CD4-positive, alpha-beta T cell treated with Interleukin-21 for 1 hour (primary cell): ENCODE measurements around the gene NPRL2.
"Not testable (repeated sequence)": the region's sequence is repeated elsewhere in the genome, so short reads cannot be mapped to it uniquely, and the experiment has no call there.

ENCODE experiments used
- DNase-seq: peaks from one replicate; pipeline ENCODE4 v3.0.0-alpha.2; 2020

Gene NPRL2

DNA sequence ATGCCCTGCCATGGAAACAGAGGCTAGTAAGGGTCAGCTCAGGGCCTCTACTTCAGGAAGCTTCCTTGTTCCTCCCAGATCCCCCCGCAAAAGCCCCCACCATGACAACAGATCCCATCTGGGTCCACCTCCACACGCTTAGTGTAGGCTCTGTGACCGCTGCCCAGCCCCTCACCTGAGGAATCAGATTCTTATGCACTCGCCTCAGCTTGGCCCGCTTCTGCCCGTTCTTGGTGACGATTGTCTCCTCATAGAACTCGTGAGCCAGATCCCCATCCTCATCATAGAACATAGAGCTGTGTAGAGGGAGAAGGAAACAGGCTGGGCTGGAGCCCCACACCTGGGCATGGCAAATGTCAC, 24.4 kb downstream of the NPRL2 start:
- DNase-seq: no peak

- DNase-seq: no peak
Measured at GRCh38 chr3:50325497-50326181, 24.9 kb downstream of the NPRL2 start.

GRCh38 chr3:50325113-50325480, 25.5 kb downstream of the NPRL2 start:
- no peak for DNase-seq

DNA sequence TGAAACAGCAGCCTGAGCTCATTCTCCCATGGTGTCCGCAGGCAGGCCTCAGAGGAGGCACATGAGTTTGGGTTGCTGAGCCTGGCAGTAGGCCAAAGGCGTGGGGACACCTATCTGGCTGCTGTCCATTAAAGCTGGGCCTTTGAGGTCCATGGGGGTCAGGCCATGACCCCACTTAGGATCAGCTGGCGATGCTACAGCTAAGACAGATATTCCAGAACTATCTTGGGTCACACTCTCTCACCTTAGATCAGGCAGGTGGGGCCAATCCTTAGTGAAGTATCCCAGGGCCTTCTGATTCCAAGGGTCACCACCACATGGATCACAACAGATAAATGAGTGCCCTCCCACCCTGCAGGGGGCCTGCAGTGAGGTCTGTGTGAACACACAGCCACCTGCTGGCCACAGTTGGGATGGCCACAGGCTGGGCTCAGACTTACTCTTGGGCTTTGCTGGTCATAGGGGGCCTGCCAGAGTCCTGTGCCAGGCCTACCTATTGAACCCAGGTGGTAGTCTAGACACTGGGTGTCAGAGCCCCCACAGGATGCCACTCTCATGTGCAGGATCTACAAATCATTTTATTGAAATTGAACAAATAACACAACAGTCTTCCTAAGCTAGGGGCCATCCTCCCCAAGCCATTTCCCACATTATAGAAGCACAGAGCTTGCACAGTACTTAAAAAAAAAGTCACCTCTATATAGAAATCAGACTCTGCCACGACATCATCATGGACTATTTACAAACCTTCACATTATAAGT, 26.0 kb downstream of the NPRL2 start:
- DNase-seq: peak; percentile 71

GRCh38 chr3:50323614-50324199, 26.9 kb downstream of the NPRL2 start:
- no peak for DNase-seq

DNA sequence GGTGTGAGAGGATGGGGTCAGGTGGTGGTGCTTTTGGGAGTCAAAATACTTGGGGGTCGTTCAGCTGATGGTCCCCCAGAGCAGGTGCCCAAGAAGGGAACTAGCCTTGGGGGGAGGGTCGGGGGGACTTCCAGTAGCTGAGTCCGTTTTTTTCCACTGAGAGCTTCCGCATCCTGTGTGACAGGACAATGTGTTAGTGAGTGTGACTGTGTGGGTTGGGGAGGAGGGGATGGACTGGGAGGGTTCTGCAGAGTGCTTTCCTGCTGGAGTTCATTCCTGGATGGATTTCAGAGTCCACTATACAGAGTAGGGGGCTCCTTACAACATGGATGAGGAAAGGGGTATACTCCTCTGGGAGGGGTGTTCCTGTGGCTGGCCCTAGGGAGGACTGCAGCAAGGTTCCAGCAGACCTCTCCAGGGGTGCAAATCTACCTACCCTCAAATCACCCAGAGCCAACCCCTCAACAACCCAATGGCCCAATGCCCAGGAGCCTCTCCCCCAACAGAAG, 27.4 kb downstream of the NPRL2 start:
- DNase-seq: no peak

- no peak for DNase-seq
Measured at GRCh38 chr3:50322386-50323091, 28.0 kb downstream of the NPRL2 start, which contains the start of gene HYAL2. Gene HYAL2 (minus strand): TSS chr3:50322745. CDS start chr3:50320489, 2,256 bp downstream.

GRCh38 chr3:50322115-50322385, 28.5 kb downstream of the NPRL2 start:
- no peak for DNase-seq

GRCh38 chr3:50321336-50322114, 29.1 kb downstream of the NPRL2 start:
- DNase-seq: peak; percentile 87

- peak; percentile 65 for DNase-seq
Measured at GRCh38 chr3:50320853-50321335, 29.7 kb downstream of the NPRL2 start.

DNA sequence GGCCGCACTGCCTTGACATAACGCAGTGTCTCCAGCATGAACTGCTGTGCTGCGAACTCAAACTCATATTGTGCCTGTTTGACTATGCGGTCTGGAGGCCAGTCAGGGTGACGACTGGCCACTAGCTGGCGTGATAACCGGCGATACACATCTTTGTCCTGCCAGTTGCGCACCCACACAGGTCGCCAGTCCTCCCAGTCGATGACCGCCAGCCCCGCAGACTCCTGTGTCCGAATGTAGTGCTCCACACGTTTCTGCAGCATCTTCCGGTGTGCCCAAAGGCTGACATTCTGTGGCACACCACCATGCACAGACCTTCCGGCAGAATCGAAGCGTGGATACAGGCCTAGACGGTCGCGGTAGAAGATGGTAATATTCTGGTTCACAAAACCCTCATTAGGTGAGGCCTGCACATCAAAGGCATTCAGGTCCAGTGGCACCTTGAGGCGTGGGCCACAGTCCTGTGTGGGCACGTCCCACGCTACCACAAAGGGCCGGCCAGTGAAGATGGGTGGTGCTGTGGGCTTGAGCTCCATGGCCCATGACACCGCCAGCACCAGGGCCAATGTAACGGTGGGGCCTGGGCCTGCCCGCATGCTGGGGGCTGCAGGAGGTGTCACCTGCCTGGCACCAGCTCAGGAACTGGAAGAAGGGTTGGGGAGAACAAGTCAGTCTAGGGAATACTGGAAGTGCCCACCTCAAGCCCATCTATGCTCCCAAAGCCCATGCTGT, 30.5 kb downstream of the NPRL2 start:
- DNase-seq: no peak

DNA sequence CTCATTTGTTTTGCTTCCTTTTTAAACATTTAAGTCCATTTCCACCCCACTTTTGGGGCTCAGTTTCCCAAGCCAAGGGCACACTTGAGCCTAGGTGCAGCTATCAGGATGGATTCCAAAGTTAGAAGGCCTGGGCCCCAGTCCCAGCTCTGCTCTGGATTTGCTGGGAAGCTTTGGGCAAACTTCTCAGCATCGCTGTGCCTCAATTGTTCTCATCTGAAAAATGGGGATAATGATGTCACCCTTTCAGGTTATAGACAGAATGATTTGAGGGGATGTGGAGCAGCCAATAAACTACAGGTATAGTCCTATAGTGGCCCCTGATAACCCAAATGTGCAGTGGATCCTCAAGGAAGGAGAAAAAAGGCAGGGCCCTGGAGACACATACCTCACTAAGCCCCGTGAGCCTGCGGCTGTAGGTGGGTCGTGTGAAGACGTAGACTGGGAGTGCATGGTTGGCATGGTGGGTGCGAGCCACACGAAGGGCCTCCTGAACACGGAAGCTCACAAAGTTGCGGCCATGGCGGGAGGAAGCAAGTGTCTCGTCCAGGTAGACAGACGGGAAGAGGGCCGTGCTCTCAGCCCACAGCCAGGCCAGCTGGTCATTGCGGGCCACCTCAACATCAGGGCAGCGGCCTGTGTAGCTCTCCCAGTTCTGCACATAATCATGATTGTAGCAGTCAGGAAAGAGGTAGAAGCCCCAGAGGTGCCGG, 31.2 kb downstream of the NPRL2 start:
- no peak for DNase-seq

DNA sequence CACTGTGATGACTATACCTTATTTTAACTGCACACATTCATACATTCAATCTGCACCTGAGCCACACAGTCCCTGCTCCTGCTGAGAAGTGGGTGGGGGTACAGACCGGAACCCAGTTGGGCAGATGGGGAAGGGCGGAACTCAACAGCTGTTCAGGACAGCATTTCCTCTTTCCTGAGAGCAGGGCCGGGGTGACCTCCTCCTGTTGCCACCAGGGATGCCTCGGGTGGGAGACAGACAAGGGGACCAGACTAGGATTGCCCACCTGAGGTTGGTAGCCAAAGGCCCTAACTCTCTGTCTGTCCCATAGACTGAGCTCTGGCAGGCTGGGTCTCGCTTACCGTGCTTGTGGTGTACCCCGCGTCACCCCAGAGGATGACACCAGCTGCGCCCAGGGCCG, 32.0 kb downstream of the NPRL2 start:
- DNase-seq: no peak

DNA sequence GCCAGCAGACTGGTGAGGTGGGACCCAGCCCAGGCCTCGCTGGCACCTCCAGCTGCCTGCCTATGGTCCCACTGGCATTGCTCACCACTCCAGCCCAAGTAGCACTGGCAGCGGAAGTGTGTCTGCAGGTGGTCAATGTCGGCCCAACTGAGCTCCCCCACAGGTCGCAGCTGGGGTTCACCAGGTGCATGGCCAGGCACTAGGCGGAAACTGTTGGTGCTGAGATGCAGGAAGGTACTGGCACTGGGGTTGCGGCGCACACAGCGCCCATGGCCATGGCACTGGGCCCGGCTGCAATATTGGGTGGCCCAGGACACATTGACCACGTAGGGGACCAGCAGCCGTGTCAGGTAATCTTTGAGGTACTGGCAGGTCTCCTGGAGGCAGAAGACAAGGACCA, 32.4 kb downstream of the NPRL2 start:
- DNase-seq: no peak

DNA sequence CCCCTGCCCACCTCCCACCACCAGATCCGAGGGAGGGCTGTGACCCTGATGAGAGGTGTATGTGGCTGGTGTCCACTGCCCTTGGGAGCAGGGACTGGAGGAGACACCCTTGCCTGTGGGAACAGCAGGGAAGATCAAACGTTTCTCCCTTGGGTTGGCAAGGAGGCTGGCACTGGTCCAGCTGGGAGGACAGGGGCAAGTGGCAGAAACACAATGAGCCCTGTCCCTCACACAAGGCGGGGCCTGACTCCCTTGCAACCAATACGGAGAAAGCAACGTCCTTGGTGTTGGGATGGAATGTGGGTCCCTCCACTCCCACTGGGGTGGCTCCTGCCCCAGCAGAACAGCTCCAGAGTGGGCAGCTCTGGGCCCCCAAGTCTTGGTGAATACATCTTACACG, 33.3 kb downstream of the NPRL2 start:
- DNase-seq: no peak

DNA sequence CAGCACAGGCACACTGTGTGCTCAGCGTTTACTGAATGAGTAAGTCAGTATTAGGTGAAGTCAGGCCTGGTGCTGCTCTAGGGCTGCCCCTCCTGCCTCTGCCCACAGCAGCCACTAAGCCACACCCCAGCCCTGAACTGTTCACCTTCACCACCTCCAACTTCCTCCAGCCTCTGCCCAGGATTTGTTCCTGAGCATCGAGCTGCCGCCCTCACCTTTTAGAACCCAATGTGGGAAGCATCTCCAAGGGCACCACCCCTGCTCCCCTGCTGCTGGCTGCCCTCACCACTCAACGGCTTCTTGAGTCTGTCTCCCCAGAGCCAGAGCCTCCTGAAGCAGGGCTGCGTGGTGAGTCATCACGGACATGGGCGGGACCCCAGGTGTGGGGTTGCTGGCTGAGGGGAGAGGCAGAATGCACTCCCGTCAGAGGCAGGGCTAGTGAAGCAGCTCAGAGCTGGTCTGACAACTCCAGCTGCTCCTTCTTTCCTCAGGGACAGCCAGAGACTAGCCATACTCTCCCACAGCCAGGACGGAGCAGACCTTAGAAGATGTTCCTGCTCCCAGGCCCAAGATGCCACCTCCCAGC, 33.8 kb downstream of the NPRL2 start:
- peak; percentile 77 for DNase-seq

DNA sequence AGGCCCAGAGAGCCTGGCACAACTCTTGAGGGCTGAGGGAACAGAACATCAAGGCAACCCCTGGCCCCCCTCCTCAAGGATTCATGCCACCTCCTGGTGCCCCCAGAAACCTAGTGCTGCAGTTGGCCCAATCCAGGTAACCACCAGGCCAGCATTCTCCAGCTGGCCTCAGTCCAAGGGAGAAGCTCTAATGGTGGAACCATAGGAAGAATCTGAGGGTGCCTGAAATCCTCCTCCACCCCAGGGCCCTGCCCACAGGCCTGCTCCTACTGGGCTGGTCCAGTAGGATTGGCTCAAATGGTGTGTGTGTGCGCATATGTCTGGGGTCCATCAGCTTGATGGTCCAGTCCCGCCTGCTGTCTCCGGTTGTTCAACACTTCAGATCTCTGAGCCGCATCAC, 35.8 kb downstream of the NPRL2 start:
- DNase-seq: no peak

GRCh38 chr3:50314342-50314741, 36.2 kb downstream of the NPRL2 start:
- no peak for DNase-seq

- not testable (repeated sequence) for DNase-seq
Measured at GRCh38 chr3:50312041-50312440, 38.5 kb downstream of the NPRL2 start.

DNA sequence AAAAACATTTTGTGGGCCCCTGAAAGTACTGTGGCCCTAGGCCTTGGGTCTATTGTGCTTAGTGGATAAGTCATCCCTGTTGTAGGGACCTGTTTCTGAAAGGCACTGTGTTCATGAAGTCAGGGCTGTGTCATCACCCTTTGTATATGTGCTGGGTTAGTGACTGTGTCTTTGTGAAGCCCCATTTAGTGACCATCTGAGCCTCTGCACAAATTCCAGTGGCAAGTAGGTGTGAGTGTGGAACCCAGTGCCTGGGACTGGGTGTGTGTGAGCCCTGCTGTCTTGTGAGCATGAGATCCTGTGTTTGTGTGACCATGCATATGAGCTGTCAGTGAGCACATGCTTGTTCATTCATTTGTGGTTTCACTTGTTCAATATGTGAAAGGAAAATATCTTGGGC, 46.0 kb downstream of the NPRL2 start:
- no peak for DNase-seq
